Neural cell (in vitro differentiated cells): ENCODE results near the gene MON2. TPM values are rescaled to one million over a fixed set of nuclear protein-coding genes. Genes with fewer than 3 reads are reported as not detected.

ENCODE experiments used
- H2AFZ ChIP-seq: fragments of 200-600, 300-800 bp; sonication (generic), shearing (Covaris generic); 2 replicates; pipeline ENCODE4 v1.6.0; 2014; ENCODE audit warnings: low read depth, mild to moderate bottlenecking, antibody characterized with exemption, low read length, moderate library complexity
- H3F3A ChIP-seq: fragments of 200-600 bp; shearing (Covaris generic); 2 replicates; pipeline ENCODE4 v1.6.1; 2016; ENCODE audit warnings: mild to moderate bottlenecking, moderate library complexity, mixed read lengths, antibody characterized with exemption, low read length; ENCODE audit not compliant: insufficient read depth, poor library complexity, severe bottlenecking
- H3K27ac ChIP-seq: fragments of 200-600, 300-800 bp; sonication (generic), shearing (Covaris generic); 2 replicates; pipeline ENCODE4 v1.5.1; 2014; ENCODE audit warnings: mild to moderate bottlenecking, low read length, moderate library complexity
- H3K27me3 ChIP-seq: fragments of 300-800, 200-600 bp; sonication (generic), shearing (Covaris generic); 2 replicates; pipeline ENCODE4 v1.6.0; 2014; ENCODE audit warnings: mild to moderate bottlenecking, low read depth, low read length, moderate library complexity; ENCODE audit not compliant: insufficient read depth
- H3K36me3 ChIP-seq: fragments of 300-800, 200-600 bp; sonication (generic), shearing (Covaris generic); 2 replicates; pipeline ENCODE4 v1.5.1; 2014; ENCODE audit warnings: mild to moderate bottlenecking, antibody characterized with exemption, low read length, moderate library complexity; ENCODE audit not compliant: insufficient read depth
- H3K4me2 ChIP-seq: fragments of 300-800, 200-600 bp; sonication (generic), shearing (Covaris generic); 2 replicates; pipeline ENCODE4 v1.6.0; 2014; ENCODE audit warnings: mild to moderate bottlenecking, low read length
- H3K4me3 ChIP-seq: fragments of 300-800, 200-600 bp; sonication (generic), shearing (Covaris generic); 2 replicates; pipeline ENCODE4 v1.5.1; 2014; ENCODE audit warnings: mild to moderate bottlenecking, low read length, moderate library complexity
- H3K79me2 ChIP-seq: fragments of 200-600 bp; shearing (Covaris generic); replicated peaks from 2 replicates; pipeline ENCODE4 v1.6.0; 2014; ENCODE audit warnings: mild to moderate bottlenecking, low read length, moderate library complexity; ENCODE audit not compliant: insufficient read depth
- H3K9ac ChIP-seq: fragments of 300-800, 200-600 bp; sonication (generic), shearing (Covaris generic); 2 replicates; pipeline ENCODE4 v1.6.1; 2016; ENCODE audit warnings: mild to moderate bottlenecking, low read length, mixed read lengths
- H3K9me2 ChIP-seq: fragments of 200-600 bp; shearing (Covaris generic); 2 replicates; pipeline ENCODE4 v1.6.1; 2016; ENCODE audit warnings: mild to moderate bottlenecking, low read length, mixed read lengths; ENCODE audit not compliant: insufficient read depth
- H3K9me3 ChIP-seq: fragments of 200-600, 300-800 bp; sonication (generic), shearing (Covaris generic); 2 replicates; pipeline ENCODE4 v1.6.1; 2016; ENCODE audit warnings: mild to moderate bottlenecking, mixed run types, low read length, moderate library complexity, mixed read lengths
- H4K20me1 ChIP-seq: fragments of 200-600 bp; shearing (Covaris generic); 2 replicates; pipeline ENCODE4 v1.6.1; 2016; ENCODE audit warnings: mild to moderate bottlenecking, mixed run types; ENCODE audit not compliant: insufficient read depth
- CTCF ChIP-seq: fragments of 450-650 bp; IDR thresholded peaks from 2 replicates; pipeline ENCODE4 v1.5.1; 2014; ENCODE audit warnings: antibody characterized with exemption, mild to moderate bottlenecking, moderate library complexity; ENCODE audit not compliant: poor library complexity, severe bottlenecking
- EP300 ChIP-seq: fragments of 450-650 bp; conservative IDR thresholded peaks from 2 replicates; pipeline ENCODE4 v1.6.1; 2014; ENCODE audit warnings: antibody characterized with exemption, mild to moderate bottlenecking, moderate library complexity; ENCODE audit not compliant: poor library complexity, severe bottlenecking
- EZH2 ChIP-seq: fragments of 200-600, 300-800 bp; shearing (Covaris generic), sonication (generic); IDR thresholded peaks from 2 replicates; pipeline ENCODE4 v1.6.1; 2014; ENCODE audit warnings: antibody characterized with exemption, low read length, borderline replicate concordance, mild to moderate bottlenecking; ENCODE audit not compliant: insufficient read depth, poor library complexity, severe bottlenecking
- MXI1 ChIP-seq: fragments of 450-650 bp; conservative IDR thresholded peaks from 2 replicates; pipeline ENCODE4 v1.6.1; 2014; ENCODE audit warnings: antibody characterized with exemption, mild to moderate bottlenecking; ENCODE audit not compliant: poor library complexity, severe bottlenecking
- POLR2AphosphoS5 ChIP-seq: IDR thresholded peaks from 2 replicates; pipeline ENCODE4 v1.6.1; 2012
- RAD21 ChIP-seq: fragments of 450-650 bp; conservative IDR thresholded peaks from 2 replicates; pipeline ENCODE4 v1.6.1; 2014; ENCODE audit warnings: antibody characterized with exemption, mild to moderate bottlenecking, moderate library complexity
- SMC3 ChIP-seq: fragments of 450-650 bp; conservative IDR thresholded peaks from 2 replicates; pipeline ENCODE4 v1.6.1; 2014; ENCODE audit warnings: antibody characterized with exemption, mild to moderate bottlenecking, moderate library complexity; ENCODE audit not compliant: poor library complexity
- TAF1 ChIP-seq: IDR thresholded peaks from 2 replicates; pipeline ENCODE4 v1.6.1; 2012; ENCODE audit warnings: low read depth
- polyA plus RNA-seq: library from polyadenylated mRNA; depleted of rRNA; stranded (reverse); fragments of >200 nt; gene quantifications from 2 replicates; pipeline ENCODE4 v1.2.3, GENCODE V29; 2014
- small RNA-seq, 3 experiments: library from RNA; depleted of rRNA; stranded (forward); fragments of <200 nt; gene quantifications; one replicate each; pipeline ENCODE3, GENCODE V24; 2012
- TF ChIP-seq, protein P1 (sequence below): IDR thresholded peaks from 2 replicates; pipeline ENCODE4 v1.6.1; 2012; ENCODE audit warnings: borderline replicate concordance

The MON2 gene
- polyA plus RNA-seq, 1 donor from 2014 or later: 44.2 TPM

DNA sequence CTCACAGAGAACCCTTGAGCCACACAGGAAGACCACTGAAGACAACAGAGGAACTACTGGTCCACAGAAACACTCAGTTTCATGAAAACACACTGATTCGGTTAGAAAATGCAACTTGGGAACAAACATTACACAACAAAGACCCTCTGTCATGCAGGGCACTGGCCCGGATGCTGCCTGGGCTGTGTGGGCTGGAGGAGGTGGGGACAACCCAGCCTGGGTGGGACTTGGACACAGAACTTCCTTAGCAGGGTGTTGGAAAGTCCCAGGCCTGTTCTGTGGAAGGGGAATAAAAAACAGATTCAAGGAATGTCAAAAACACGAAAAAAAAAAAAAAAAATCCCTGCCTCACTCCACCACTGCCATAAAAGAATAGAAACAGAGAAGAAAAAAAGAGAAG is 181.0 kb downstream of the MON2 start:
- H3K9me3 ChIP-seq: no peaks in the 10 kb centered on the region
- H3K36me3 ChIP-seq: no peaks in the 10 kb centered on the region
- no peak overlapping the region for H3K27ac ChIP-seq
- no peak overlapping the region for H2AFZ ChIP-seq
- TF ChIP-seq, protein P1, sequence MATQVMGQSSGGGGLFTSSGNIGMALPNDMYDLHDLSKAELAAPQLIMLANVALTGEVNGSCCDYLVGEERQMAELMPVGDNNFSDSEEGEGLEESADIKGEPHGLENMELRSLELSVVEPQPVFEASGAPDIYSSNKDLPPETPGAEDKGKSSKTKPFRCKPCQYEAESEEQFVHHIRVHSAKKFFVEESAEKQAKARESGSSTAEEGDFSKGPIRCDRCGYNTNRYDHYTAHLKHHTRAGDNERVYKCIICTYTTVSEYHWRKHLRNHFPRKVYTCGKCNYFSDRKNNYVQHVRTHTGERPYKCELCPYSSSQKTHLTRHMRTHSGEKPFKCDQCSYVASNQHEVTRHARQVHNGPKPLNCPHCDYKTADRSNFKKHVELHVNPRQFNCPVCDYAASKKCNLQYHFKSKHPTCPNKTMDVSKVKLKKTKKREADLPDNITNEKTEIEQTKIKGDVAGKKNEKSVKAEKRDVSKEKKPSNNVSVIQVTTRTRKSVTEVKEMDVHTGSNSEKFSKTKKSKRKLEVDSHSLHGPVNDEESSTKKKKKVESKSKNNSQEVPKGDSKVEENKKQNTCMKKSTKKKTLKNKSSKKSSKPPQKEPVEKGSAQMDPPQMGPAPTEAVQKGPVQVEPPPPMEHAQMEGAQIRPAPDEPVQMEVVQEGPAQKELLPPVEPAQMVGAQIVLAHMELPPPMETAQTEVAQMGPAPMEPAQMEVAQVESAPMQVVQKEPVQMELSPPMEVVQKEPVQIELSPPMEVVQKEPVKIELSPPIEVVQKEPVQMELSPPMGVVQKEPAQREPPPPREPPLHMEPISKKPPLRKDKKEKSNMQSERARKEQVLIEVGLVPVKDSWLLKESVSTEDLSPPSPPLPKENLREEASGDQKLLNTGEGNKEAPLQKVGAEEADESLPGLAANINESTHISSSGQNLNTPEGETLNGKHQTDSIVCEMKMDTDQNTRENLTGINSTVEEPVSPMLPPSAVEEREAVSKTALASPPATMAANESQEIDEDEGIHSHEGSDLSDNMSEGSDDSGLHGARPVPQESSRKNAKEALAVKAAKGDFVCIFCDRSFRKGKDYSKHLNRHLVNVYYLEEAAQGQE: no peak
- TF ChIP-seq MXI1: no peak
- TF ChIP-seq RAD21: no peak
- TF ChIP-seq EZH2: no peak
- no peak for TF ChIP-seq TAF1
- TF ChIP-seq POLR2AphosphoS5: no peak
- no peak for TF ChIP-seq SMC3
- TF ChIP-seq EP300: no peak
- no peak for TF ChIP-seq CTCF
- H3K9ac ChIP-seq: no peak overlapping the region
- no peaks in the 10 kb centered on the region for H3K9me2 ChIP-seq
- no peaks in the 10 kb centered on the region for H3F3A ChIP-seq
- H3K4me2 ChIP-seq: no peak overlapping the region
- no peaks in the 10 kb centered on the region for H3K79me2 ChIP-seq
- no peaks in the 10 kb centered on the region for H3K27me3 ChIP-seq
- H3K4me3 ChIP-seq: no peak overlapping the region
- no peaks in the 10 kb centered on the region for H4K20me1 ChIP-seq

DNA sequence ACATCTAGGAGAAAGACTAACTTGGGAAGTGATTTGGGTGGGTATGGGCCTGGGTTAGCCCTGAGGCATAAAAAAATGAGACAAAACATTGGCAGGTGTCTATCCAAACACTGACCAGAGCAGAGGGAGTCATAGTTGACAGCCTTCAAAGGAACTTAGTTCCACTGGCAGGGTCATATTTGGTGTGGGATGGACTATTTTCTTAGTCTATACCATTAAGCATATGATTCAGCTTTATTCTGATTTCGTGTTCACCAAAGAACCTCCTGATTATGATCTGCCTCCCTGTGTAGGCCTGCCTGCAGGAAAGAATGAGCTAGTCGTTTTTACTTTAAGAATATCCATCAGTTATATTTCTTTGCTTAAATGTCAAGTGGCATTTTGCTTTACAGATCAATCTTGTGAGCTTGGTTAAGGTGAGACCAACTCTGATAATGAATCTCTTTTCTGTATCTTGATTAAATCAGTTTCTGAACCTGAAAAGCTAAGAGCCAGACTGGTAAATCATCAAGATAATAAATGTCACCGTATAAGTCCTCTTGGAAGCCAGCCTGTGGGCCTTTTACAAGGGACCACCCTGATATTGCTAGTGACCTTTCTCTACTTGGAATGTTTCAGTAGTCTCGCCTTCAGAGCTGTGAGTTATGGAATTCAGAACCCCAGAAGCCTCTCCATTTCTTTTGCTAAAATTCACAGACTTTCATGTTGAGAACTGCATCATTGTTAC is 182.9 kb downstream of the MON2 start:
- Histone ChIP-seq H3K4me2 (no peak overlapping the region), H4K20me1 (no peaks in the 10 kb centered on the region), H3K36me3 (no peaks in the 10 kb centered on the region), H2AFZ (no peak overlapping the region), H3K27ac (no peak overlapping the region), H3K4me3 (no peak overlapping the region), H3K9me2 (no peaks in the 10 kb centered on the region), H3K27me3 (no peaks in the 10 kb centered on the region), H3K9ac (no peak overlapping the region), H3F3A (no peaks in the 10 kb centered on the region), H3K79me2 (no peaks in the 10 kb centered on the region), H3K9me3 (no peaks in the 10 kb centered on the region)
- no peak for TF ChIP-seq MXI1
- no peak for TF ChIP-seq SMC3
- no peak for TF ChIP-seq TAF1
- TF ChIP-seq, protein P1: no peak
- no peak for TF ChIP-seq EZH2
- no peak for TF ChIP-seq EP300

Small RNAs within 50 kb of the gene (small RNA-seq; reads per million reads assigned to genes)
- gene MIRLET7I: 340 to 471 (median 425) reads per million in 3 experiments
- gene RNU6-399P: 0 reads per million in 3 experiments

Other genes starting within 250 kb of the MON2 start
- 110 and 113 TPM in 2 replicates for gene USP15, start 206.4 kb upstream of the MON2 start, polyA plus RNA-seq